CMK (cell line): Measurements from ENCODE around the gene CAP1.
A peak's percentile ranks its signal among the peaks of the same experiment; 100 is the strongest.
"Not testable (repeated sequence)": the region's sequence is repeated elsewhere in the genome, so short reads cannot be mapped to it uniquely, and the experiment has no call there.

Experiments
- DNase-seq: peaks from one replicate; pipeline ENCODE4 v3.0.0-alpha.2; 2010; ENCODE audit warnings: low read depth

The CAP1 gene

GRCh38 chr1:40059338-40059959, 18.9 kb downstream of the CAP1 start:
- DNase-seq = no peak

DNA sequence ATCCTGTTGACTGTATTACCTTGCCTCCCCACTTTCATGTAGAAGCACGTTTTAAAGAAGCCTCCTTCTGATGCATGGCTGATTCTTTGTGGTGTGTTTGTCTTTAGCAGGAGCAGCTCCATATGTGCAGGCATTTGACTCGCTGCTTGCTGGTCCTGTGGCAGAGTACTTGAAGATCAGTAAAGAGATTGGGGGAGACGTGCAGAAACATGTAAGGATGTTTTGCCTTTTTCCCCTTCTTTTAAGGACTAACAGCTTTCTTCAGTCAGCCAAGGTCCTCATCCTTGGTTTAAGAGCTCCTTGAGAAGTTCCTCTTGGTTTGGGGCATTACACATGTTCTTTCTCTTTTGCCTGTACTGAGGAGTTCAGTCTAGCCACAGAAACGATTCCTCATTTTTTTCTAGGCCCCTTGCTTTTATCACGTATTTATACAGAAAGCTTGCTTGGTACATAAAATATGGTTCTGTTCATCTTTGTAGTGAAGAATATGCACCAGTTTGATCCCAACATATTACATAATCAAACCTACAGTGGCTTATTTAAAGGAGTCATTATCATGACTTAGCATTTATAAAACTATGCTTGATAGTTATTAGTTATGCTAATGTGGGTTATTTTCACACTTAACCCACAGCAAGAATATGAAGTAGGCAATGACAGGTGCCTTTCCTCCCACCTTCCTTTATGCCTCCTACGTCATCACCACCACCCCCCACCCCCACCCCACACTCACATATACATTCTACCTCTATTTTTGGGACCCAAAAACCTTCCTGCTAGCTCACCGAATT, 19.6 kb downstream of the CAP1 start:
- no peak for DNase-seq

GRCh38 chr1:40064797-40065499, 24.4 kb downstream of the CAP1 start:
- DNase-seq = no peak

DNA sequence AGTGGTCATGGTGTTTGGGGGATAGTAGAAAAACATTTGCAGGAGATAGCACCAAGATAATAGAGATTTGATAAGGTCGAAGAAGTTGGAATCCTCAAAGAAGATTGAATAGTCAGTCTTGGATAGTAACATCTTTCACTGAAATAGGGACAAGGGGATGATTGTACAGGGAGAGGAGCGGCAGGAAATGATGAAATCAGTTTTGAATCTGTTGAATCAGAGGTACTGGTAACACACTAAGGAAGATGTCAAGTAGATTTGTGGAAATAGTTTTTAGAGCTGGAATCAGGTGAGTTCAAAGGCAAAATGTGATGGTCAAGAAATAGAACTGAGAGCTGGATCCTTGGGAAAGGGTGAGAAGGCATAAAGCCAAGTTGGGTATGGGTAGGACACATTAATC, 26.5 kb downstream of the CAP1 start:
- DNase-seq = no peak

- no peak for DNase-seq
These were observed 27.3 kb downstream of the CAP1 start for GRCh38 chr1:40067851-40068250.

DNA sequence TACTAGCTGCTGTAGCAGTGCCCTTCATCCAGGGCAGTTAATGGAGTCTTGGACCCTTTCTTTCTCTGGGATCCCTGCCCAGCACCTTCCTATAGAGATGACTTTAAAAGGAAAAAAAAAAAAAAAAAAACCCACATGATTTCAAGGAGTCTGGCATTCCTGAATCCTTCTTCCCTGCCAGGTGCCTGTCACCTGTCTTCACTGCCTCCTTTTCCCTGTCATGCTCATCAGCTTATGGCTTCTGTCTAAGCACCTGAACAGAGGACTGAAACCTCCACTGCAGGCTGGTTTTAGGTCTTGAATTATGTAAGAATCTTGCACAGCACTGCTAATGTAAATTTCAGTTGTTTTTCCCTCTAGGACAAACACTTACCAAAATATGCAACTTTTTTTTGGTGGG, 31.6 kb downstream of the CAP1 start:
- DNase-seq = no peak

GRCh38 chr1:40073062-40073461, 32.5 kb downstream of the CAP1 start:
- DNase-seq = no peak

DNA sequence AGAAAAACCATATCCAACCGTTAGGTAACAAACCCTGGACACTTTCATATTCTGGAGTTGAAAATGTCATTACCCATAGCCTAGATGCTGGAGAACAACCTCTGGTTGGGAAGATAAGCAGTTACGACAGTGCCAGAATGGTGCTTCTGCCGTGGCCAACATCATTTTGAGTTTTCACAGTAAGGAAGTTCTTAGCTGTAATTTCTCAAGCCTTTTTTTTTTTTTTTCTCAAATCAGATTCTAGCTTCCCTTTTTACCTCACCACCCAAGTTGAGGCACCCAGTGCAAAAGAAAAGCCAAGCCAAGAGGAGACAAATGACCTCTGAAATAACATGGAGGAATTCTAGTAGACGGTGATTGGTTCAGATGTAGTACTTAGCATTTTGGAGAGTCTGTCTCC, 34.7 kb downstream of the CAP1 start:
- no peak for DNase-seq

DNA sequence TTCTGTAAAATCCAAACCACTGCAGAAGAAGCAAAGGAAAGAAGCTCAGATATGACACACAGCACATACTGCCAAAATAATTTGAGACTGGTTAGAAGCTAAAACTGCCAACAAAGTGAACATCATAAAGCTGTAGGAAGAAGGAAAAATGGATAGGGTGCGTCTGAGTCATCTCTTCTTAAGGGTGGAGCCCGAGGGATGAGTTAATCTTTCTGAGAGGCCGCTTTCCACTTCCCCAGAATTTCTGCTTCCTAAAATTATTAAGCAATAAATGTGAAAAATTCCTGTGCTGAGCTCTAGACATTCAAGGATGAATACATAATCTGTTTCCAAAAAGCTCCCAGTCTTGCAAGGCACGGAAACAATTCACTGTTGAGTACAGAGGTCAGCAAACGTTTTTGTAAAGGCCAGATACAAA, 36.4 kb downstream of the CAP1 start:
- DNase-seq = no peak

DNA sequence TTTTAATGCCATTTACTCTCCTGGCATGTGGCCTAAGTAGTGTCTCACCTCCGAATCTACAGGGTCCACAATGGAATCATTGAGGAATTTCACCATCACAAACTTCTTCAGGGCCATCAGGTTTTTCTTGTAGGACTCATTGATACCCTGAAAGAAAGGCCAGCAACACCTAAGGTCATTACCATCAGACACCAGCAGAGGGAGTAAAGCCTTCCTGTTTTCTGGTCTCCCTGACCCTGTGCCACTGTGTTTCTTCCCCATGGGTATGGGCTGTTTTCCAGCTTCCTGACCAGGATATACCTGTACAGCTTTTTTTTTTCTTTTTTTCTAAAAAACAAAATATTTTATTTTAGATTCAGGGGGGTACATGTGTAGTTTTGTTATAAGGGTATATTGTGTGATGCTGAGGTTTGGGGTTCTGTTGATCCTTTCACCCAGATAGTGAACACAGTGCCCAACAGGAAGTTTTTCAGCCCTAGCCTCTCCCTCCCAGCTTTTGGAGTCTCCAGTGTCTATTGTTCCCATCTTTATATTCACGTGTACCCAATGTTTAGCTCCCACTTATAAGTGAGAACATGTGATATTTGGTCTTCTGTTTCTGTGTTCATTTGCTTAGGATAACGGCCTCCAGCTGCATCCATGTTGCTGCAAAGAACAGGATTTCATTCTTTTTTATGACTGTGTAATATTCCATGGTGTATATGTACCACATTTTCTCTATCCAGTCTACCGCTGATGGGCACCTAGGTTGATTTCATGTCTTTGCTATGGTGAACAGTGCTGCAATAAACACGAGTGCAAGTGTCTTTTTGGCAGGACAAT, 38.2 kb downstream of the CAP1 start:
- DNase-seq = peak; percentile 49

- DNase-seq = no peak
These were observed 39.4 kb downstream of the CAP1 start for GRCh38 chr1:40079774-40080400.

DNA sequence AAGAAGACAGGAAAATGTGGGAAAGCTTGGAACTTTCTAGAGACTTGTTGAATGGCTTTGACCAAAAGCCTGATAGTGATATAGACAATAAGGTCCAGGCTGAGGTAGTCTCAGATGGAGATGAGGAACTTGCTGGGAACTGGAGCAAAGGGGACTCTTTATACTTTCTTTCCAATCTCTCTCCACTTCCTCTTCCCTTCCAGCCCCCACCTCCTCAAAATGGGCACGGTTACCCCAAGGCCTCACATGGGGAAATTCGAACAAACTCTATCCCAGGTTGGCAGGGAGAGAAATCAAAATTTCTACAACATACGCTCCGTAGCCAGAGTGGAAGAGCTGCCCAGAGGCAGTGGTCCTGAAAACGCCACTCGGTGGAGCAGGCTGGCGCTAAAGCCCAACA, 41.3 kb downstream of the CAP1 start:
- DNase-seq = no peak

- DNase-seq = not testable (repeated sequence)
These were observed 44.2 kb downstream of the CAP1 start for GRCh38 chr1:40084750-40085149.

DNA sequence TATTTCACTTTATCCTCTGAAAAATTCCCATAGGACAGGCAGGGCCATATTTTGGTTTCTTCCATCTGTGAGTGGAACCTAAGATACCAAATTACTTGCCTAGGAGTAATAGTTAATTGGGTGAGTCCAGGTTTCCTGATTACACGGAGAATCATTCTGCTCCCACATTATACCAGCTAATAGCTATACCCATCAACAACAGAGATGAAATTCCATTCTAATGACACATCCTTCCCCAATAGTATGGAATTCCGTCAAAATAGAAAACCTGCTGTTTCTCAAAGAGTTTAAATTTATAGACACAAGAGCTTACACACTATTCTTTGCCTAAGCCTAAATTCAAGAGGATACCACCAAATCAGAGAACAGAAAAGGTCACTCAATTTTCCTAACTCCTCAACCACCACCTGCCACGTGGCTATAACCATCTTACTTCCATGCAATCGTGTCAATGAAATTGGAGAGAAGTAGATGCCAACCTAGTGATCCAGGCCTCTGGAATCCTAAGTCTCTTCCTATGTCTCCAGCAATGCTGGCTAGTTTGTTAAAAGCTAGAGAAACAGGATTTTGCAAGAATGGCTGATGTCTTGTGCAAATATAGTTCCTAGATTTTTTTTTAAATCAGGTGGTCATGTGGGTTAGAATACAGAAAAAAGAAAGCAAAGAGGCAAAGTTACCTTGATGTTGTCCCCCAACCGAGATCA, 50.3 kb downstream of the CAP1 start:
- no peak for DNase-seq

- DNase-seq = no peak
These were observed 51.7 kb downstream of the CAP1 start for GRCh38 chr1:40092241-40092640.

DNA sequence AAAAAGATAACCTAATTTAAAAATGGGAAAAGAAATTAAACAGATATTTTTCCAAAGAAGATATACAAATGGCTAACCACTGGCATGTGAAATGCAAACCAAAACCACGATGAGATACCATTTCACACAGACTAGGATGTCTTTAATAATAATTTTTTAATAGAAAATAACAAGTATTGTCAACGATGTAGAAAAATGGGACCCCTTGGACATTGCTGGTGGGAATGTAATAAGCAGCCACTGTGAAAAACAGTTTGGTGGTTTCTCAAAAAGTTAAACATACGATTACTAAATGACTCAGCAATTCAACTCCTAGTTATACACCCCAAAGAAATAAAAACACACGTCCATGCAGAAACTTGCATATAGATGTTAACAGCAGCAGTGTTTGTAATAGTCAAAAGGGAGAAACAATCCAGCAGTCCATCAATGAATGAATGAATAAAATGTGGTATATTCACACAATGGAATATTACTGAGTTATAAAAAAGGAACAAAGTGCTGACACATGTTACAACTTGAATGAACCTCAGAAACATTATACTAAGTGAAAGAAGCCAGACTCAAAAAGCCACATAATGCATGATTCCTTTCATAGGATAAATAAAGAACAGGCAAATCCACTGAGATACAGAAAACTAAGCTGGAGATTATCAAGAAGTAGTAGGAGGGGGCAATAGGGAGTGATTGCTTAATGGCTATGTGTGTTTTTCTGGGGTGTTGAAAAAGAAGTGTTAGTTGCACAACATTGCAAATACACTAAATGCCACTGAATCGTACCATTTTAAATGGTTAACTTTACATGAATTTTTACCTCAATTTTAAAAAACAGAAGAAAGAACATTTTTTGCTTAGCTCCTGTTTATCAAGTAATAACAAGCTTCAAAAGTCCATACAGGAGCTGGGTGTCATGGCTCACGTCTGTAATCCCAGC, 52.4 kb downstream of the CAP1 start:
- no peak for DNase-seq

DNA sequence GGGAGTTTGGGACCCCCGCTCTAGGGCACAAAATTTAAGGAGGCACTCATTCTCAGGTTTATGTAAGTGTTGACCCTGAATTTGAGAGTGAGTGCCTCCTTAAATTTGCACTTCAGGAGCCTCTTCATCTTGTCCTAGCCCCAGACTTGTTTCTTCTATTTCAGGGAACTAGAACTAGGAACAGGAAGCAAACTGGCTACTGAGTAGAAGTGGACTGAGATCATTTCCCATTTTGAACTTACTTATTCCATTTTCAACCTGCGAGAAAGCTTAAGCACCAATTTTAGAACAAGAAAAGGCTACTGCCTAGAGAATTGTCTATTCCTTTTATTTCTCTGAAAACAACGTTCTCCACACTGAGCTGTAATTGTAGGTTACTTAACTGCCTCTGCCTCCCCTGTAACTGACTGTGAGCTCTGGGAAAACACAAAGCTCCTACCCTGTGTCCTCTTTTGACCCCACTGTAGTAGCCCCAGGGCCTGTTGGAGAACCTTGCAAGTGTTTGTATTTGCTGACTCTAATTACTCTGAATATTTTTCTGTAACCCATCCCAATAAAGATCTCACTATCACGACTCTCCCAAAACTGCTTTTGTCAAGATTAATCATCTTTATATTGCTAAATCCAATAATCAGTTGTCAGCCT, 54.1 kb downstream of the CAP1 start:
- DNase-seq = no peak

- DNase-seq = no peak
These were observed 55.3 kb downstream of the CAP1 start for GRCh38 chr1:40095806-40096205.

DNA sequence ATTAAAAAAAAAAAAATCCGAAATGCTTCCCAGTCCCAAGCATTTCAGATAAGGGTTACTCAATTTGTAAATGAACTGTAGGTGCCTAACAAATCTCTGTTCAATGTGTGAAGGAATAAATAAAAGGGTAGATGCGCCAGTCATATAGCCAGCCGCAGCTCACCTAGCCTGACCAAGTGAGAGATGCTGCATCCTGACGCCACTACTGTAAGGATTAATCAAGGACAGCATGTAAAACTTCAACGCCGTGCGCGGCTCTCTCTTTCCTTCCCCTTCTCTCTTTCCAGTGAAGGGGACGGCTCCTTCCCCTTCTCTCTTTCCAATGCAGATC, 56.1 kb downstream of the CAP1 start:
- no peak for DNase-seq
